K562 (cell line): ENCODE results near the gene PALMD. TPM values are rescaled to one million over a fixed set of nuclear protein-coding genes. Genes with fewer than 3 reads are reported as not detected.

Source experiments
- ATAC-seq: fragments of 200-7000 bp; cut with Tn5 transposase; 3 replicates; pipeline ENCODE4 v1.9.1; 2020; ENCODE audit warnings: moderate library complexity
- BruUV-seq: library from RNA; stranded (reverse); fragments of 400-500 nt; replicated peaks from 2 replicates; lab custom pipeline; 2021; lab: Mats Ljungman, UMichigan
- CTCF ChIA-PET: fragments of 300-600 bp; formaldehyde crosslinking; extraction: SDS; loops from one replicate; lab custom pipeline; 2021; ENCODE audit warnings: low intra/inter-chr PET ratio; lab: Yijun Ruan, JAX
- POLR2A ChIA-PET: fragments of 300-600, 350-650 bp; sonication (Branson Sonifier 250); formaldehyde crosslinking; extraction: SDS; loops from one replicate; lab custom pipeline; 2021; ENCODE audit warnings: antibody characterized with exemption, inconsistent platforms; lab: Yijun Ruan, JAX
- DNase-seq, 4 experiments: peaks; one replicate each; pipeline versions ENCODE4 v3.0.0 to v3.0.0-alpha.2; 2011 to 2018; ENCODE audit warnings: low spot score in 3 of 4, mixed read lengths in 3 of 4; ENCODE audit errors: extremely low read depth in 1 of 4
- FAIRE-seq: peaks from 2 replicates; lab custom pipeline; 2011; peaks lifted over from hg19 to GRCh38; lab: Jason Lieb, UNC
- H2AFZ ChIP-seq: 2 replicates; pipeline ENCODE4 v1.6.0; 2011; ENCODE audit warnings: low read depth, low read length, control low read depth, inconsistent platforms
- H3K27ac ChIP-seq: fragments of 200-600 bp; 3 replicates; pipeline ENCODE4 v1.8.0; 2011; ENCODE audit warnings: low read depth, mild to moderate bottlenecking, control low read depth, inconsistent platforms, low read length, moderate library complexity, mixed read lengths; ENCODE audit errors: extremely low read depth
- H3K27me3 ChIP-seq, 2 experiments: fragments of 300-600 bp in 1 of 2; 2 replicates in 1 of 2; 3 replicates in 1 of 2; pipeline versions ENCODE4 v1.6.0 to v1.8.0; 2011; ENCODE audit warnings: inconsistent platforms in 2 of 2, low read length in 2 of 2, mild to moderate bottlenecking in 1 of 2, mixed read lengths in 1 of 2, moderate library complexity in 1 of 2; ENCODE audit not compliant: control insufficient read depth in 2 of 2, insufficient read depth in 2 of 2
- H3K36me3 ChIP-seq: fragments of 300-600 bp; 3 replicates; pipeline ENCODE4 v1.8.0; 2011; ENCODE audit warnings: mild to moderate bottlenecking, low read length, inconsistent platforms; ENCODE audit not compliant: control insufficient read depth, insufficient read depth
- H3K4me1 ChIP-seq, 2 experiments: fragments of 200-600 bp in 1 of 2; replicated peaks in 1 of 2; 2 replicates in 1 of 2; 3 replicates in 1 of 2; pipeline versions ENCODE4 v1.5.1 to v1.8.0; 2011; ENCODE audit warnings: inconsistent platforms in 2 of 2, low read length in 2 of 2, mild to moderate bottlenecking in 1 of 2, mixed read lengths in 1 of 2, moderate library complexity in 1 of 2; ENCODE audit not compliant: control insufficient read depth in 2 of 2, insufficient read depth in 2 of 2
- H3K4me2 ChIP-seq: 2 replicates; pipeline ENCODE4 v1.6.1; 2011; ENCODE audit warnings: low read length, control low read depth, inconsistent platforms, mixed read lengths; ENCODE audit not compliant: insufficient read depth
- H3K4me3 ChIP-seq: fragments of 200-600 bp; sonication (generic), shearing (Covaris generic); 2 replicates; pipeline ENCODE4 v1.5.1; 2016; ENCODE audit warnings: control low read depth, inconsistent platforms
- H3K79me2 ChIP-seq: fragments of 200-600 bp; 3 replicates; pipeline ENCODE4 v1.8.0; 2011; ENCODE audit warnings: low read length, inconsistent platforms; ENCODE audit not compliant: control insufficient read depth, insufficient read depth
- H3K9ac ChIP-seq, 2 experiments: 2 replicates each; pipeline versions ENCODE4 v1.6.0 to v1.6.1; 2011; ENCODE audit warnings: low read depth in 2 of 2, low read length in 2 of 2, control low read depth in 1 of 2, inconsistent platforms in 1 of 2, mild to moderate bottlenecking in 1 of 2, mixed read lengths in 1 of 2; ENCODE audit not compliant: insufficient read depth in 1 of 2
- H3K9me1 ChIP-seq: one replicate; pipeline ENCODE4 v1.6.0; 2011; ENCODE audit warnings: inconsistent platforms, mild to moderate bottlenecking, low read length, moderate library complexity; ENCODE audit not compliant: control insufficient read depth, insufficient read depth
- H3K9me3 ChIP-seq: replicated peaks from 2 replicates; pipeline ENCODE4 v1.5.1; 2011; ENCODE audit warnings: low read depth, low read length, inconsistent platforms; ENCODE audit not compliant: control insufficient read depth, insufficient read depth
- H4K20me1 ChIP-seq: replicated peaks from 2 replicates; pipeline ENCODE4 v1.6.1; 2011; ENCODE audit warnings: low read length, inconsistent platforms, mixed read lengths; ENCODE audit not compliant: control insufficient read depth, insufficient read depth
- E4F1 ChIP-seq: fragments of 250-450 bp; sonication (Bioruptor Pico); IDR thresholded peaks from 2 replicates; pipeline ENCODE4 v1.5.0; 2021; ENCODE audit warnings: mild to moderate bottlenecking, borderline replicate concordance
- HNRNPL ChIP-seq: fragments of 200-400 bp; formaldehyde crosslinking; IDR thresholded peaks from 2 replicates; pipeline ENCODE4 v1.6.1; 2017; ENCODE audit warnings: low read depth, mild to moderate bottlenecking, low read length
- KAT7 ChIP-seq: sonication (generic); formaldehyde crosslinking; IDR thresholded peaks from 2 replicates; pipeline ENCODE4 v1.8.0; 2022; ENCODE audit warnings: missing genetic modification reagents, mild to moderate bottlenecking, borderline replicate concordance
- POLR2G ChIP-seq: fragments of 200-400 bp; formaldehyde crosslinking; IDR thresholded peaks from 2 replicates; pipeline ENCODE4 v1.6.1; 2017; ENCODE audit warnings: low read depth, mild to moderate bottlenecking, antibody characterized with exemption, low read length, moderate library complexity
- SIN3B ChIP-seq: fragments of 450-650 bp; IDR thresholded peaks from 2 replicates; pipeline ENCODE4 v1.6.1; 2017; ENCODE audit warnings: low read depth, mild to moderate bottlenecking, moderate library complexity
- SREBF2 ChIP-seq: sonication (generic); formaldehyde crosslinking; IDR thresholded peaks from 2 replicates; pipeline ENCODE4 v1.4.0; 2020; ENCODE audit warnings: mild to moderate bottlenecking, missing genetic modification reagents
- in situ Hi-C: fragments of 300-500 bp; cut with MboI; formaldehyde crosslinking; loops from 4 replicates; pipeline ENCODE4 v1.15.0; 2018; ENCODE audit warnings: inconsistent platforms, mixed read lengths
- intact Hi-C: fragments of 100-400 bp; cut with micrococcal nuclease; formaldehyde crosslinking; loops from 2 replicates; pipeline ENCODE4 v1.14.2; 2022
- polyA plus RNA-seq, 8 experiments: library from polyadenylated mRNA; depleted of rRNA in 4 of 8; stranded (reverse) in 5 of 8; unstranded in 3 of 8; fragments of >200 nt; fragmentation: Nextera tagmentation in 2 of 8; fragmentation: Illumina TruSeq in 1 of 8; extraction: Ambion mirVana in 2 of 8; extraction: Trizol in 1 of 8; gene quantifications; 2 replicates each; pipeline versions ENCODE4 v1.2.1 to v1.2.3, GENCODE V29; 2011 to 2014; ENCODE audit warnings: inconsistent platforms in 1 of 8, missing spikeins in 1 of 8
- total RNA-seq, 7 experiments: library from RNA; depleted of rRNA in 6 of 7; stranded (reverse); fragments of >200 nt in 6 of 7; fragmentation: Illumina TruSeq in 2 of 7; extraction: Trizol in 2 of 7; gene quantifications; 2 replicates each; pipeline versions ENCODE4 v1.2.1 to v1.2.3, GENCODE V29; 2011 to 2021; ENCODE audit warnings: low replicate concordance in 1 of 7
- TF ChIP-seq, protein P1 (sequence below): fragments of 250-450 bp; sonication (Bioruptor Pico); IDR thresholded peaks from 2 replicates; pipeline ENCODE4 v1.4.0; 2020
- TF ChIP-seq, protein P2 (sequence below): sonication (generic); formaldehyde crosslinking; IDR thresholded peaks from 2 replicates; pipeline ENCODE4 v1.5.0; 2020; ENCODE audit warnings: missing genetic modification reagents
- TF ChIP-seq, protein P3 (sequence below): fragments of 200-400 bp; formaldehyde crosslinking; IDR thresholded peaks from 2 replicates; pipeline ENCODE4 v1.6.1; 2017; ENCODE audit warnings: mild to moderate bottlenecking, low read depth, low read length, moderate library complexity

PALMD gene
- total and polyA plus RNA-seq, 9 of the 15 experiments (the other 6 are each of a cell fraction or from before 2014, with no cell fraction given) = 2.7 to 13.5 (median 5.4) TPM

- in situ Hi-C loops (loop anchor here (10.0 kb wide), 1 partner anchor 521 kb away; no protein-coding TSS in a partner anchor), intact Hi-C loops (loop anchor here (10.0 kb wide), 1 partner anchor 171 kb away; no protein-coding TSS in a partner anchor)
- no TSS peak for BruUV-seq
- Histone ChIP-seq H3K27ac (no peak overlapping the region), H3K9me1 (no peaks in the 10 kb centered on the region), H3K9ac (no peak overlapping the region), H2AFZ (no peak overlapping the region), H3K4me1 (peaks cover 2 to 6% of the 10 kb centered on the region in 2 experiments; a peak in 4 of 5 replicates), H3K4me2 (no peak overlapping the region), H3K9me3 (no peaks in the 10 kb centered on the region), H4K20me1 (no peaks in the 10 kb centered on the region), H3K4me3 (no peak overlapping the region), H3K27me3 (no peaks in the 10 kb centered on the region), H3K79me2 (no peaks in the 10 kb centered on the region), H3K36me3 (peaks cover 50% of the 10 kb centered on the region)
- TF ChIP-seq KAT7 = no peak
- TF ChIP-seq SIN3B = no peak
- TF ChIP-seq E4F1 (CRISPR knock-in tag) = no peak
- TF ChIP-seq, protein P1, sequence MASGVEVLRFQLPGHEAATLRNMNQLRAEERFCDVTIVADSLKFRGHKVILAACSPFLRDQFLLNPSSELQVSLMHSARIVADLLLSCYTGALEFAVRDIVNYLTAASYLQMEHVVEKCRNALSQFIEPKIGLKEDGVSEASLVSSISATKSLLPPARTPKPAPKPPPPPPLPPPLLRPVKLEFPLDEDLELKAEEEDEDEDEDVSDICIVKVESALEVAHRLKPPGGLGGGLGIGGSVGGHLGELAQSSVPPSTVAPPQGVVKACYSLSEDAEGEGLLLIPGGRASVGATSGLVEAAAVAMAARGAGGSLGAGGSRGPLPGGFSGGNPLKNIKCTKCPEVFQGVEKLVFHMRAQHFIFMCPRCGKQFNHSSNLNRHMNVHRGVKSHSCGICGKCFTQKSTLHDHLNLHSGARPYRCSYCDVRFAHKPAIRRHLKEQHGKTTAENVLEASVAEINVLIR (CRISPR knock-in tag) = no peak
- TF ChIP-seq SREBF2 (CRISPR knock-in tag) = no peak
- TF ChIP-seq, protein P2, sequence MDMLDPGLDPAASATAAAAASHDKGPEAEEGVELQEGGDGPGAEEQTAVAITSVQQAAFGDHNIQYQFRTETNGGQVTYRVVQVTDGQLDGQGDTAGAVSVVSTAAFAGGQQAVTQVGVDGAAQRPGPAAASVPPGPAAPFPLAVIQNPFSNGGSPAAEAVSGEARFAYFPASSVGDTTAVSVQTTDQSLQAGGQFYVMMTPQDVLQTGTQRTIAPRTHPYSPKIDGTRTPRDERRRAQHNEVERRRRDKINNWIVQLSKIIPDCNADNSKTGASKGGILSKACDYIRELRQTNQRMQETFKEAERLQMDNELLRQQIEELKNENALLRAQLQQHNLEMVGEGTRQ (CRISPR knock-in tag) = no peak
- TF ChIP-seq, protein P3, sequence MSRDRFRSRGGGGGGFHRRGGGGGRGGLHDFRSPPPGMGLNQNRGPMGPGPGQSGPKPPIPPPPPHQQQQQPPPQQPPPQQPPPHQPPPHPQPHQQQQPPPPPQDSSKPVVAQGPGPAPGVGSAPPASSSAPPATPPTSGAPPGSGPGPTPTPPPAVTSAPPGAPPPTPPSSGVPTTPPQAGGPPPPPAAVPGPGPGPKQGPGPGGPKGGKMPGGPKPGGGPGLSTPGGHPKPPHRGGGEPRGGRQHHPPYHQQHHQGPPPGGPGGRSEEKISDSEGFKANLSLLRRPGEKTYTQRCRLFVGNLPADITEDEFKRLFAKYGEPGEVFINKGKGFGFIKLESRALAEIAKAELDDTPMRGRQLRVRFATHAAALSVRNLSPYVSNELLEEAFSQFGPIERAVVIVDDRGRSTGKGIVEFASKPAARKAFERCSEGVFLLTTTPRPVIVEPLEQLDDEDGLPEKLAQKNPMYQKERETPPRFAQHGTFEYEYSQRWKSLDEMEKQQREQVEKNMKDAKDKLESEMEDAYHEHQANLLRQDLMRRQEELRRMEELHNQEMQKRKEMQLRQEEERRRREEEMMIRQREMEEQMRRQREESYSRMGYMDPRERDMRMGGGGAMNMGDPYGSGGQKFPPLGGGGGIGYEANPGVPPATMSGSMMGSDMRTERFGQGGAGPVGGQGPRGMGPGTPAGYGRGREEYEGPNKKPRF = no peak
- no peak for TF ChIP-seq POLR2G
- no peak for TF ChIP-seq HNRNPL
- POLR2A ChIA-PET = no interaction called here
- CTCF ChIA-PET = no interaction called here
- ATAC-seq (no peak), DNase-seq (no peak), FAIRE-seq (no peak)
These were observed 59.5 kb downstream of the PALMD start for GRCh38 chr1:99705385-99705784.
